ENCODE measurements around the gene DHTKD1.
"Not testable (repeated sequence)": the region's sequence is repeated elsewhere in the genome, so short reads cannot be mapped to it uniquely, and the experiment has no call there.

Gene DHTKD1

DNA sequence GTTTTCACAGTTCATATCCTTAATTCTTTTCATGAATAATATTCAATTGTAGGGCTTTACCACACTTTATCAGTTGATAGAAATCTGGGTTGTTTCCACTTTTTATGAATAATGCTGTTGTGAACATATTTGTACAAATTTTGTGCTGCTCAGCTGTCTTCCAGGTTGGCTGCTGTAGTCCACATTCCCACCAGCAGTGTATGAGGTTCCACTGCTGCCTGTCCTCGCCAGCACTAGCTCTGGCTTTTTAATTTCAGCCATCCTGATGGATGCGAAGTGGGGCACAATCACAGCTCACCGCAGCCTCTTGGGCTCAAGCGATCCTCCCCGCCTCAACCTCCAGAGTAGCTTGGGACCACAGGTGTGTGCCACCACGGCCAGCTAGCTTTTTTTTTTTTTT, 94.2 kb downstream of the DHTKD1 start:
- H3K4me3 ChIP-seq (replicated peaks; ENCODE audit: low read depth, low read length): no peak overlapping the region
- no peak for DNase-seq (ENCODE audit: extremely low read depth, insufficient read length)
- no peaks in the 10 kb centered on the region for H3K27me3 ChIP-seq (replicated peaks; ENCODE audit: control insufficient read depth, insufficient read depth, low read length)
- peaks cover 11% of the 10 kb centered on the region for H3K36me3 ChIP-seq (ENCODE audit: control insufficient read depth, insufficient read depth, low read length)
- TF ChIP-seq, protein P1, sequence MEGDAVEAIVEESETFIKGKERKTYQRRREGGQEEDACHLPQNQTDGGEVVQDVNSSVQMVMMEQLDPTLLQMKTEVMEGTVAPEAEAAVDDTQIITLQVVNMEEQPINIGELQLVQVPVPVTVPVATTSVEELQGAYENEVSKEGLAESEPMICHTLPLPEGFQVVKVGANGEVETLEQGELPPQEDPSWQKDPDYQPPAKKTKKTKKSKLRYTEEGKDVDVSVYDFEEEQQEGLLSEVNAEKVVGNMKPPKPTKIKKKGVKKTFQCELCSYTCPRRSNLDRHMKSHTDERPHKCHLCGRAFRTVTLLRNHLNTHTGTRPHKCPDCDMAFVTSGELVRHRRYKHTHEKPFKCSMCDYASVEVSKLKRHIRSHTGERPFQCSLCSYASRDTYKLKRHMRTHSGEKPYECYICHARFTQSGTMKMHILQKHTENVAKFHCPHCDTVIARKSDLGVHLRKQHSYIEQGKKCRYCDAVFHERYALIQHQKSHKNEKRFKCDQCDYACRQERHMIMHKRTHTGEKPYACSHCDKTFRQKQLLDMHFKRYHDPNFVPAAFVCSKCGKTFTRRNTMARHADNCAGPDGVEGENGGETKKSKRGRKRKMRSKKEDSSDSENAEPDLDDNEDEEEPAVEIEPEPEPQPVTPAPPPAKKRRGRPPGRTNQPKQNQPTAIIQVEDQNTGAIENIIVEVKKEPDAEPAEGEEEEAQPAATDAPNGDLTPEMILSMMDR (IDR thresholded peaks at IDR 0.05; ENCODE audit: insufficient read depth, low read length, poor library complexity, severe bottlenecking): no peak

DNA sequence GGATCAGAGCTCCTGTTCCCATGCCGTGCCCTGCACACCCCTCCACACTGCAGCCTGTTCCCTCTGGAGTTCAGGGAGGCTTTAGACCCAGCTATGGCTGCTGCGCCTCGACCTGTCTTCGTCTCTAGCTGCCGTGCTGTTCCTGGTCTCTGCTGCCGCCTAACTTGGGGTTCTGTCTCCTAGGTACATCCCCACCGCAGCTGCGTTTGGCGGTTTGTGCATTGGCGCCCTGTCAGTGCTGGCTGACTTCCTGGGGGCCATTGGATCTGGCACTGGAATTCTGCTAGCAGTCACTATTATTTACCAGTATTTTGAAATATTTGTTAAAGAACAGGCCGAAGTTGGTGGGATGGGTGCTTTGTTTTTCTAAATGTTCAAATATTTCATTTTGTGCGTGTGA, 95.3 kb downstream of the DHTKD1 start:
- TF ChIP-seq, protein P1 (IDR thresholded peaks at IDR 0.05; ENCODE audit: insufficient read depth, low read length, poor library complexity, severe bottlenecking): no peak
- no peaks in the 10 kb centered on the region for H3K27me3 ChIP-seq (replicated peaks; ENCODE audit: control insufficient read depth, insufficient read depth, low read length)
- H3K4me3 ChIP-seq (replicated peaks; ENCODE audit: low read depth, low read length): no peak overlapping the region
- no peak for DNase-seq (ENCODE audit: extremely low read depth, insufficient read length)
- H3K36me3 ChIP-seq (ENCODE audit: control insufficient read depth, insufficient read depth, low read length): peaks cover 11% of the 10 kb centered on the region

DNA sequence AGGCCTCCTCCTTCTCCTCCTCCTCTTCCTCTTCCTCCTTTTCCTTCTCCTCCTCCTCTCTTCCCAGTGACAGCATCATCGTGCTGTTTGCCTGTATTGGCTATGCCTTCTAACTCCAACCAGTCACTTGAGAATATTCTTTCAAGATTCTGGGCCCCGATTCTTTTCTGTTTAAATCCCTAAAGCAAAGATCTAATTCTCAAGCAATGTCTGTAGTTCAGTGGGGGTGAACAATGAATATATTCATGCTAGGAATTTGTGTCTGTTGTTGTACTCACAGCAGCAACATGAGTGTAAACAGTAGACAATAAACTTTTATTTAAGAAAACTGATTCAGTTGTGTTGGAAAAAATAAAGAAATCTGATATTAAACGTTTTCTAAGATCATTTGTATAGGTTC, 96.3 kb downstream of the DHTKD1 start:
- DNase-seq (ENCODE audit: extremely low read depth, insufficient read length): no peak
- H3K36me3 ChIP-seq (ENCODE audit: control insufficient read depth, insufficient read depth, low read length): peaks cover 10% of the 10 kb centered on the region
- no peak overlapping the region for H3K4me3 ChIP-seq (replicated peaks; ENCODE audit: low read depth, low read length)
- no peaks in the 10 kb centered on the region for H3K27me3 ChIP-seq (replicated peaks; ENCODE audit: control insufficient read depth, insufficient read depth, low read length)
- TF ChIP-seq, protein P1 (IDR thresholded peaks at IDR 0.05; ENCODE audit: insufficient read depth, low read length, poor library complexity, severe bottlenecking): no peak

DNA sequence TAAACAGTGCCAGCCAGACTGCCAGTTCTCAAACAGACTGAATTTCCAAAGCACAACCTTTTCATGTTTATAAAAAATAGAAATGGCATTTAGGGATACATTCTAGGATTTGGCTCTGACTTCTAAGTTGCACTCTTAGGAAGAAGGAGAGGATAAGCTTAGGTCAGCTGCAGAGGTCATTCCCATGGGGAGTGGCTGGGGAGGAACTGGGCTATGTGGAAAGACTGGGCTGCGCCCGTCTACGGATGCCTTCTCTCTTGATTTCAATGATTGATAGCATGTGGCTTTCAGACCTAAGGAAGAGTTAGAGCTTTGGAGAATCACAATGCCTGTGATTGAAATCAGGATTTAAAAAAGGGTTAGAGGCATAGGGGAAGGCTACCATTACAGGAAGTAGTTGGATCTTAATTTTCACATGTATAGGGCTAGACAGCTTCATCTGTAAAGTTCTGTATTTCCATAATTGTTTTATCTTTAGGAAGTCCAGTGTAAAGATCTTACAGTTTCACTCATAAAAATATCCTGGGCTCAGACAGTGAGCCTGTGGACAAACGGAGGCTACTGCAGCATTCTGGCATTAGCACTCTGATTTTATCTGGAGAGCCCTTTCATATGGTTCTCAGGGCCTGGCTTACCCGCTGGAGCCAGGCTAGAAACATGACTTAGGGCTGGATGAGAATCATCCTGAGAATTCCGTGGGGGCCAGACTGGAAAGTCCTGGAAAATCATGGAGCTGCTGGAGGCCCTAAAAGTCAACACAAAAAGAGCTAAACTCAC, 97.4 kb downstream of the DHTKD1 start:
- Histone ChIP-seq H3K4me3 (replicated peaks; ENCODE audit: low read depth, low read length) (no peak overlapping the region), H3K36me3 (ENCODE audit: control insufficient read depth, insufficient read depth, low read length) (peaks cover 10% of the 10 kb centered on the region), H3K27me3 (replicated peaks; ENCODE audit: control insufficient read depth, insufficient read depth, low read length) (no peaks in the 10 kb centered on the region)
- no peak for DNase-seq (ENCODE audit: extremely low read depth, insufficient read length)
- TF ChIP-seq, protein P1 (IDR thresholded peaks at IDR 0.05; ENCODE audit: insufficient read depth, low read length, poor library complexity, severe bottlenecking): no peak

DNA sequence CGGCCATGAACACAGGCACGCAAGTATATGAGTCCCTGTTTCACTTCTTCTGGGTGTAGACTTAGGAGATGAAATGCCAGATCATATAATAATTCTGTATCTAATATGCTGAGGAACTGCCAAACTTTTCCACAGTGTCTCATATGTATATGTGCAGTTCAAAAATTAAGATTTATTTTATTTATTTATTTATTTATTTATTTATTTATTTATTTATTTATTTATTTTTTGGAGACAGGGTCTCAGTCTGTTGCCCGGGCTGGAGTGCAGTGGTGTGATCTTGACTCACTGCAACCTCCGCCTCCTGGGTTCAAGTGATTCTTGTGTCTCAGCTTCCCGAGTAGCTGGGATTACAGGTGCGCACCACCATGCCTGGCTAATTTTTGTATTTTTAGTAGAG, 102.8 kb downstream of the DHTKD1 start:
- not testable (repeated sequence) for DNase-seq (ENCODE audit: extremely low read depth, insufficient read length); H3K4me3 ChIP-seq (replicated peaks; ENCODE audit: low read depth, low read length); H3K27me3 ChIP-seq (replicated peaks; ENCODE audit: control insufficient read depth, insufficient read depth, low read length)
- peaks cover 11% of the 10 kb centered on the region for H3K36me3 ChIP-seq (ENCODE audit: control insufficient read depth, insufficient read depth, low read length)

Data from GM06990 (cell line).